GM21526 (cell line): ENCODE results near the gene IGF2BP1.

Source experiments
- ATAC-seq: cut with Tn5 transposase; IDR thresholded peaks from one replicate; pipeline ENCODE4 v1.9.1; 2021; ENCODE audit warnings: moderate library complexity; ENCODE audit not compliant: unreplicated experiment, low FRiP score

The IGF2BP1 gene

DNA sequence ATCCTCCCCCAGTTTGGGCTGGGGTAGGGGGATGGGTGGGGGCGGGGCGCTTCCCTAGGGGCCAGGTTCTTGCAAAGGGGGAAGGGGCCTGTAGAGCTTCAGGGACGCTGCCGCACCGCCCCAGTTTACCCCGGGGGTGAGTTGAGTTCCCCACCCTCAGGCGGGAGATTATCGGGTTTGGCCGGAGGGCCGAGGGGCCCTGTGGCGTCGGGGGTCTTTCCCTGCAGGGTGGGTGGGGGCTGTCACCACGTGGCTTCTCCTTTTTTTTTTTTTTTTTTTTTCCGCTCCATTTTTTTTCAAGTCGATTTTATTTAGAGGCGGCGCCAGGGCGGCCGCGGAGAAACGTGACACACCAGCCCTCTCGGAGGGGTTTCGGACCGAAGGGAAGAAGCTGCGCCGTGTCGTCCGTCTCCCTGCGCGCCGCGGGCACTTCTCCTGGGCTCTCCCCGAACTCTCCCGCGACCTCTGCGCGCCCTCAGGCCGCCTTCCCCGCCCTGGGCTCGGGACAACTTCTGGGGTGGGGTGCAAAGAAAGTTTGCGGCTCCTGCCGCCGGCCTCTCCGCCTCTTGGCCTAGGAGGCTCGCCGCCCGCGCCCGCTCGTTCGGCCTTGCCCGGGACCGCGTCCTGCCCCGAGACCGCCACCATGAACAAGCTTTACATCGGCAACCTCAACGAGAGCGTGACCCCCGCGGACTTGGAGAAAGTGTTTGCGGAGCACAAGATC is at the start of gene IGF2BP1:
IGF2BP1 (plus strand) TSS at position 283 of the 724 bp plus-strand sequence; CDS start at position 644, 361 bp downstream.
- no peak for ATAC-seq

DNA sequence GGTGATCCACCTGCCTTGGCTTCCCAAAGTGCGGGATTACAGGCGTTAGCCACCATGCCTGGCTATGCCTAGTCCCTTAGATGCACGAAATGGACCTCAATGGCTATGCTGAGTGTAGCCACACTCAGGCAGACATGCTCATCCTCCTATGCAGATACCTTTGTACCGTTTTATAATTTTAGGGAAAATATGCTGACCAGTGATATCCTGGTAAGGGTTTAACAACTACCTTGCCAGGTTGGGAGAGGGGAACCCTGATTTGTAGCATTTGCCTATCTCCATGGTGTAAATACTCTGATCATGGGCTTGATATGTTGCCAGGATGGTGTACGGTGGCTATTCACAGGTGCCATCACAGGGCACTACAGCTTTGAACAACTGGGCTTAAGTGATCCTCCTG is 45.6 kb upstream of the IGF2BP1 start:
- ATAC-seq = no peak

DNA sequence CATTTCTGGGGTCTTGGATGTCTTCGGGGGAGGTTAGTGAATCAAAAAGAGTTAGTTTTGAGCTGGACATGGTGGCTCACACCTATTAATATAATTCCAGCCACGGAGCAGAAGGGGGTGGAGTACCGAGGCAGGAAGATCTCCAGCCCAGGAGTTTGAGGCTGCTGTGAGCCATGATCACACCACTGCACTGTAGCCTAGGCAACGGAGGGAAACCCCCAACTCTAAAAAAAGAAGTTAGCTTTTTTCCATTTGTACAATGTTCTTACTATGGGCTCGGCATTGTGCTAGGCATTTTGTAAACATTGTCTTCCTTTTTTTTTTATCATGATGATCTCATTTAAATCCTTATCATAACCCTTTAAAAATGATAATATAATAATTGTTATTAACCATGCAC is 44.3 kb upstream of the IGF2BP1 start:
- no peak for ATAC-seq

DNA sequence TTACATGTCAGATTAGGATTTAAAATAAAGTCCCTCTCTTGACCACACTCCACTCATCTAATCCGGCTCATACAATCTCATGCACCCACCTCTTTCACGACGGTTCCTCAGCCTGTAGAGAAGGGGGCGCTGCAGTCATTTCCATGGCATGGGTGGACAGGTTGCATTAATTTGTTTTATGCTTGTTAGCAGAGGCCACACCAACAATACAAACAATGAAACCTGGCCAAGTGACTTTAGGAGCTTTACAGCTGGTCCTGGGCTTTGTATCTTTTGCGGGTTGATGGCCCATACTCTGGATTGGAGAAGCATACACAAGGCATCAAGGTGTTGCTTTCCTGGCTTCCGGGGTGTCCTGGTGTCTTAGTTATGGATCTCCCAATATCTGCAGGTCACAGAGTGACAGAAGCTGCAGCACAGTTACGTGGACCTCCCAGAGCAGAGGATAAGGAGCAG is 42.9 kb upstream of the IGF2BP1 start:
- ATAC-seq = no peak

DNA sequence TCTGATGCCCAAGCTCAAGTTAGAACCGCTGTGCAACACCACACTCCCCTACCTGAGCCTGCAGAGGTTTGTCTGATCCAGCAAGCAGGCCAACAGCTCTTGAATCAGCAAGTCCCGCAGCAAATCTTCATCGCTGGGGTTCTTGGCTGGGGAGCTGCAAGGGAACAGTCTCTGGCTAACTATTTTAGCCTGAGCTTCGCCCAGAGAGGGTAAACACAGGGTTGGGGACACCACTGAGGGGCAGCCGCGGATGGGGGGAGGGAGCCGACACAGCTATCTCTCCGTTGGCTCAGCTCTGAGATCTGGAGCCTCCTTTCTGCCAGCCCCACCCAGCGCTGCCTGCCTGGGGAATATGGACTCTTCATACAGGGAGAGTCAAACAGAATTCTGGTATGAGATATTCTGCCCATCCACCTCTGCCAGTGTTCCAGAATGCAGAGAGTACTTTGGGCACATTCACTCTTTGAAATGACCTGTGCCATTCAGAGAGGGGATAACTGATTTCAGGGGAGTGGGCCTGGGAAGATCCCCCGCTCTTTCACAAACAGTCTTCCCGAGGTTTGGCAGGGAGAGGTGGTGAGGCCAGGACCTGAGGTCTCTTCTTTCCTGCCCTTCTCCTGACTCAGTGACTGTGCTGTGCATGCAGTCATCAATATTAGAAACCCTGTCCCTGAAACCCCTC is 36.2 kb upstream of the IGF2BP1 start:
- ATAC-seq = no peak

DNA sequence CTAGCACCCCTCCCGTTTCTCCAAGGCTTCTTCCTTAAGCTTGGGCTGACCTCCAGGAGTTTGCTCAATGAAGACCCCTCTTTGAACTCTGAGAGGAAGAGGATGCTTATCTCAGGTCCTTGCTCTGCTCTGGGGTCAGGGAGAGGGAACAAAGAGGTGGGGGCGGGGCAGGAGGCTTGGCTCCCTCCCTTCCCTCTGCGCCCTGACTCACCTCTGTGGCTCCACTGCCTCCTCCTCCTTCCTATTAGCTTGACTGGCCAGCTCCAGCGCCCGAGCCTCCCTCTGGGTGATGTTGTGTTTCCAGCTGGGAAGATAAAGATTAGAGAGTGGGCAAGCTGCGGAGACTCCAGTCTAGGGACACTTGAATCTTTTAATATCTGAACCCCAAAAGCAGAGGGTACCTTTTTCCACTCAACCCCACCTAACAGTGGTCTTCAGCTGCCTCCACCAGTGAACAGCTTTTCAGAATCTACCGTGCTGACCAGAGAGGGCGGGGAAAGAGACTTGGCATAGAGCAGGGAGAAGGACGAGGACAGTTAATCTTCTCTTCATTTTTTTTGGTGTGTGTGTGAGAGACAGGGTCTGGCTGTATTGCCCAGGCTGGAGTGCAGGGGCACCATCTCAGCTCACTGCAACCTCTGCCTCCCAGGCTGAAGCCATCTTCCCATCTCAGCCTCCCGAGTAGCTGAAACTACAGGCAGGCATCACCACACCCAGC is 35.5 kb upstream of the IGF2BP1 start:
- no peak for ATAC-seq

DNA sequence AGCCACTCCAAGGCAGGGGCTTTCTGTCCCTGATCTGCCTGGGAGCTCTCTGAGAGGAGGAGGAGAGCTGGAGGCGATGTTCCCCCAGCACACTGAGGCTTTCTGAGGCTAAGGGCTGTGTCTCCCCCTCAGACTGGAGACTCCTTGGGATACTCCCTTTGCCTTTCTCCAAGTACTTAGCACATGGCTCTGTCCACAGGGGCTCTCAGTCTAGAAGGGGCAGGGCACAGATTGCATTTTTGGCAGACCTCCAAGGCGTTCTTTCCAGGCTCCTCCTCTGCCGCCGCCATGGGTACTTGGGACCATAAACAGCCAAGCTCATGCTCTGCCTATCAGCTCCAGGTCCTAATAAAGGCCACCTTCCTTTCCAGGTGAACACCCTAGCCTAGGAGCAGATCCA is 27.0 kb upstream of the IGF2BP1 start:
- no peak for ATAC-seq

DNA sequence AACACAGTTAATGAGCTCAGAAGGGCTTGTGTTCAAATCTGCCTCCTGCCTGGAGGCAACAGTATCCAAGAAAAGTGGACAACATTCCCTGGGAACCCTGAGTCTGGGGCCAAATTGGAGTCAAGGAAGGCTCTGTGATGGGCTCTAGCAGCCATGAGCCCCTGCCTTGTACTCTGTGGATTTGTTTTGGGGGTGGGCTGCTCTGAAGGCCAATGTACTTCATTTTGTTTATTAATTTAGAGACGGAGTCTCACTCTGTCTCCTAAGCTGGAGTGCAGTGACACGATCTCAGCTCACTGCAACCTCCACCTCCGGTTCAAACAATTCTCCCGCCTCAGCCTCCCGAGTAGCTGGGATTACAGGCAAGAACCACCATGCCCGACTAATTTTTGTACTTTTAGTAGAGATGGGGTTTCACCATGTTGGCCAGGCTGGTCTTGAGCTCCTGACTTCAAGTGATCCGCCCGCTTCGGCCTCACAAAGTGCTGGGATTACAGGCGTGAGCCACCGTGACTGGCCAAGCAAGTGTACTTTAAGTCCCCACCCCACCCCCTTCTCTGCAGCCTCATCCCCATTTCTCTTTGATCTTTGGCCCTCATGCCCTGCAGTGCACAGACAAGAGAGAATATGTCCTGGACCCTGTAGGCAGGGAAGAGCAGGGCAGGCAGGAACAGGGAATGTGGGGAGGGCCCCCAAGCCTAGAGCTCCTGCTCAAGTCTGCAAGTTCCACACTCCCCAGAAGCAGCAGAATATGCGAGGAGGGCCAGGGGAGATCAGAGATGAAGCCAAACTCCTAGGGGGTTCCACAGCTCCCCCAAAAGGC is 26.1 kb upstream of the IGF2BP1 start:
- no peak for ATAC-seq

DNA sequence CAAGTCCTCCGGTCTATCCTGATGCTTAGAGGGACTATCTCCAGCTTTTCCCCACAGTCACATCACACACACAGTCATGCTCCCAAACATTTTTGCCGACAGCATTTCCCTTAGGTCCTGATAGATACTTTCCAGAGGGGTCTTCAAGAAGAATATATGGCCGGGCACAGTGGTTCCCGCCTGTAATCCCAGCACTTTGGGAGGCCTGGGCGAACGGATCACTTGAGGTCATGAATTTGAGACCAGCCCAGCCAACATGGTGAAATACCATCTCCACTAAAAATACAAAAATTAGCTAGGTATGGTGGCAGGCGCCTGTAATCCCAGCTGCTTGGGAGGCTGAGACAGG is 24.5 kb upstream of the IGF2BP1 start:
- ATAC-seq = no peak

DNA sequence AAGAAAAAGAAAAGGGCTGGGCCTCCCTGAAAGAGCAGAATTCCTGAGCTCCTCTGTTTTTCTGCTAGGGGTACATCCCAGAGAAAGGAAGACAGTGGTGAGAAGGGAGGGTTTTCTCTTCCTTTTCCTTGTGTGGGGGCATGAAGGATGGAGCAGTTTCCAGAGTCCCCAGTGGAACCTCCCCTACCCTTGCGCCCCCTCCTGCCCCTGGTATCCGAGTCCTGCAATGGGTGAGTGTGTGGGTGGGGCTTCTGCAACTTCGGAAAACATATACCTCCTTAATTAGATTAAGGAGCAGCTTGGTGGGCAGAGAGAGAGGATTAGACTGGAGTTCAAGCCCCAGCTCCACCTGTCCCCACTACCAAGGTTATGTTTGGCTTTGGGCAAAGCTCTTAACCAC is 23.4 kb upstream of the IGF2BP1 start:
- ATAC-seq = no peak

DNA sequence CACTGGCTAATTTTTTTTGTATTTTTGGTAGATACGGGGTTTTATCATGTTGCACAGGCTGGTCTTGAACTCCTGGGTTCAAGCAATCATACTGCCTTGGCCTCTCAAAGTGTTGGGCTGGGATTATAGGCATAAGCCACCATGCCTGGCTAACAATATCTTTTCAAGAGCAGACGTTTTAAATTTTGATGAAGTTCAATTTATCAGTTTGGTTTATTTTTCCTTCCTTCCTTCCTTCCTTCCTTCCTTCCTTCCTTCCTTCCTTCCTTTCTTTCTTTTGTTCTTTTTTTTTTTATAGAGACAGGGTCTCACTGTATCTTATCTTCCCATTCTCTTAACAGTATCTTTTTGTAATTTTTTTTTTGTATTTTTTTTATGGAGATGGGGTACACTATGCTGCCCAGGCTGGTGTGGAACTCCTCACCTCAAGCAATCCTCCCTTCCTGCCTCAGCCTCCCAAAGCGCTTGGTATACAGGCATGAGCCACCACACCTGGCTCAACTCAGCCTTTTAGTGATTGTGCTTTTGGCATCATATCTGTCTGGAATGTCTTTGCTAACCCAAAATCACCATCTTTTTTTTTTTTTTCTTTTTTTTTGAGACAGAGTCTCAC is 15.2 kb upstream of the IGF2BP1 start:
- ATAC-seq = no peak

DNA sequence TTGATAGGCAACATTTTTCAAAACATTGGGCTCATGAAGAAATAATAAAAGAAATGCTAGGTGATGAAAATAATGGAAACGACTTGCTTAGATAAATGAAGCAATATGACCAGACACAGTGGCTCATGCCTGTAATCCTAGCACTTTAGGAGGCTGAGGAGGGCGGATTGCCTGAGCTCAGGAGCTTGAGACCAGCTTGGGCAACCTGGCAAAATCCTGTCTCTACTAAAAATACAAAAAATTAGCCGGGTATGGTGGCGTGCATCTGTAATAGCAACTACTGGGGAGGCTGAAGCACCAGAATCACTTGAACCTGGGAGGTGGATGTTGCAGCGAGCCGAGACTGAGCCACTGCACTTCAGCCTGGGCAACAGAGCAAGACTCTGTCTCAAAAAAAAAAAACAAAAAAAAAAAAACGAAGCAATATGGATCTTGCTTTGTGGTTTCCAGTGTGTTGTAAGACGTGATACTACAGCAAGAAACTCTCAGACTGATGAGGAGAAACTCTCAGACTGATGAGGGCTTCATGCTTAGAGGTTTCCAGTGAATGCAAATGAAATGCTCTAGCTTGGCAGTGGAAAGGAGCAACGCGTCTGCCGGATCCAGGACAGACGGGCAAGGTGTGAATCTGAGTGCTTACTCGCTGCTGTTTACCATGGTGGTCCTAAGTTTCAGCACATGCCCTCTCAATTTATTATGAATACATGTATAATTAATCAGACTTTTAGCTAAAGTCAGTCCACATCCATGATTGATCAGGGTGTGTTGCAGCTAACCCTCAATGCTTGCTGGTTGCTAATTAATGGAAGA is 11.5 kb upstream of the IGF2BP1 start:
- ATAC-seq = no peak

DNA sequence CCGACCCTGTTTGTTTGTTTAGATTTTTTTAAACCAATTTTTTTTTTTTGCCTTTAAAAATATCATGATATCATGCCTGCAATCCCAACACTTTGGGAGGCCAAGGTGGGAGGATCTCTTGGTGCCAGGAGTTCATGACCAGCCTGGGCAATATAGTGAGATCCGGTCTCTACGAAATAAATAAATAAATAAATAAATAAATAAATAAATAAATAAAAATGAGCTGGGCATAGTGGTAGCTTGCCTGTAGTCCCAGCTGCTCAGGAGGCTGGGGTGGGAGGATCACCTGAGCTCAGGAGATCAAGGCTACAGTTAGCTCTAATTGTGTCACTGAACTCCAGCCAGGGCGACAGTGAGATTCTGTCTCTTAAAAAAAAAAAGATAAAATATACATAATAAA is 8.1 kb upstream of the IGF2BP1 start:
- no peak for ATAC-seq

DNA sequence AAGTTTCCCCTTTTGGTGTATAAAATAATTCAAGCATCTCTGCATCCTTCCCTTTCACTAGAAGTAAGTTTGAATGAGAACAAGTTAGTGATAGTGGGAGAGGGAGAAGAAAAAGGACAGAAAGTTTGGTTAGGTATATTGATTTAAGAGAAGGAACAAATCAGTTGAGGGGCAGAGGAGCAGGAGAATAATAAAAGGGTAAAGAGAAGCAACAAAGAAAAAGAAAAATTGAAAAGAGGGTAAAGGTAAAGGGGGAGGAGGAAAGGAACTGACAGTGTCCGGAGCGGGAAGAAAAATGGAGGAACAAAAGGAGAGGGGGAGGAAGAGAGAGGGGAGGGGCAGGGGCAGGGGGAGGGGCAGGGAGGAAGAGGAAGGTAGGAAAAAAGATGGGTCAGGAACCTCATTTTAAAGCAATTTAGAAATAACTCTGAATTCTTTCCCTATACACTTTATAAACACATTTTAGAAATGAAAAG is 6.3 kb upstream of the IGF2BP1 start:
- ATAC-seq = no peak

DNA sequence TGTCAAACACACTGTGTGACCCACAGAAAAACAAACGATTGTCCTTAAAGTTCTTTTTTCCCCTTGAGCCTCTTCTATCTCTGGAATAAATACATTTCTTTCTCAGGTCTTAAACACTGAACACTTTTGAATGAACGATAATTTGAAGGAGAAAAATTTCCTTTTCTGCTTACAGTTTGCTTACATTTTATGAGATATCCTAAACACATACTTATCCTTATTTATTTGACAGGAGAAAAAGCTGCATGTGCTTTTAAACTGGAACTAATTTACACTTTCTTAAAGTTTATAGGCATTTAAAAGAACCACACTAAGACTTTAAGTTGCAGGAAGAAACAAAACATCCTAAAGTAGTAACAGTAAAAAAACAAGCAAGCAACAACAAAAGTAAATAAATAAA is 4.7 kb upstream of the IGF2BP1 start:
- no peak for ATAC-seq

DNA sequence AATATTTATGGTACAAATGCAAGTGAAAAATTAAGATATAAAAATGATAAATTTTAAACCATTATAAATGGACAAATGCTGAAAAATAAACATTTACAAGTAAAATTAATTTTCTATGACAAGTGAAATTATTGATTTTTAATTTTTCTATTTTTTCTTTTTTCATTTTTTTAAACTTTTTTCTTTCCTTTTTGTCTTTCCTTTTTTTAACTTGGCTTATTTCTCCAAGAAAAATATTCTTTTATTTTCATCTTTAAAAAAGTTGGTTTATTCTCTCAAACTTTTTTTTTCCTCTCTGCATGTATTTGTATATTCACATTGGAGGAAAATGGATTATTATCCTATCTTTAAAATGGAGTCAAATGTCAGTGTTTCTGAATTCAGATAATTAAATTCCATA is 3.9 kb upstream of the IGF2BP1 start:
- ATAC-seq = no peak

DNA sequence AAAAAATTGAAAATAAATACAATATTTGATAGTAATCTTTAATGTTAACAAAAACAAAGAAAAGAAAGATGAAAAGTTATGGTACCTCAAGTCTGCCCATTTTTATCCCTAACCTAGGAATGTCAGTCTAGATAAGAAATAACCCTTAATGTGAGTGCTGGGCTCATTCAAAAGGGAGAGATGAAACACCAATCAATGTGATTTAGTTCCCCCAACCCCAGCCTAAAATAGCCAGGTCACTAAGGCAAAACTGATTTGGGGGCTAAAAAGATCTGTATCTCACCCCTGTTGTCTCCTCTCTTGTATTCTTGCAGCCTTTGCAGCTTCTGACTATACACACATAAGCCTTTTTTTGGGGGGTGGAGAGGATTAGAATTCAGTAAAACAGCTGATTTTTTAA is 3.2 kb upstream of the IGF2BP1 start:
- ATAC-seq = no peak

DNA sequence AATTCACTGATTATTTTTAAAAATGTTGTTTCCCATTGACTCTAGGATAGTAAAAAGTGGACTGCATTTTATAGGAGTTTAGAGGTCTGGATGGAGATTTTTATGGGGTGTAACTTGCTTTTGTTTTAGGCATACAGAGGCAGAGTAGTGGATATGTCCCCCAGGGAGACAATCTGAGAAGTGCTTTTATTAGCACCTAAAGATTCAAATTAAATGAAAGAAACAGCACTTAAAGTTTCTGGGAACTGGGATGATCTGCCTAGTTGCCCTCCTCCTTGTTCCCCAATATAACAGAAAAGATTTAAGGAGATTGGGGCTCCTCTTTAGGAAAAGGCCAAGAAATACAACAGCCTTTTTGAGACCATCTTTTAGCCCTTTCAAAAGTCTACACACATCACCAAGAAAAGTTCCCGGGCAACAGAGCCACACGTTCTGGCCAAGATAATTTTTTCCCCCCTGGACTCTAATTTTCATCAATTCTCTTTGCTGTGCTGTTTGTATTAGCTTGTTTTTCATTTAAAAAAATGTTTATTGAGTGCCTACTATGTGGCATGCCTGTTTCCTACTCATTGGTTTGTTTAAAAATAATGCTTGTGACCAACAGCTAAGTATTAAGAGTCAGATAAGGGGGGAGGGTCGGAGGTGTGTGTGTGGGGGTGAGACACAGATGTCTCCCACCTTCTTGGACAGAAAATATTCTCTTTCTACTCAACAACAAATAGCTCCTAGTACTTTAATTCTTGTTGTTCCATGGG is 2.5 kb upstream of the IGF2BP1 start:
- ATAC-seq = no peak
